Colonic mucosa (tissue), 4 donors: ENCODE results near the gene NTSR1. TPM values are rescaled to one million over a fixed set of nuclear protein-coding genes. Genes with fewer than 3 reads are reported as not detected.

Experiments
- DNase-seq: peaks from one replicate; pipeline ENCODE4 v3.0.0-alpha.2; 2020
- H3K27ac ChIP-seq: fragments of 200-600 bp; one replicate; pipeline ENCODE4 v1.8.0; 2021
- H3K27me3 ChIP-seq: fragments of 200-600 bp; one replicate; pipeline ENCODE4 v1.8.0; 2021
- H3K36me3 ChIP-seq: fragments of 200-600 bp; one replicate; pipeline ENCODE4 v1.8.0; 2021
- H3K4me1 ChIP-seq: fragments of 200-600 bp; one replicate; pipeline ENCODE4 v1.8.0; 2021; ENCODE audit warnings: mild to moderate bottlenecking
- H3K4me3 ChIP-seq: fragments of 200-600 bp; one replicate; pipeline ENCODE4 v1.8.0; 2021
- H3K9ac ChIP-seq, 2 donors: one replicate each; pipeline ENCODE4 v1.7.0; 2013; ENCODE audit warnings: control low read depth in 2 of 2, low read depth in 2 of 2, low read length in 2 of 2
- H3K9me3 ChIP-seq: fragments of 200-600 bp; one replicate; pipeline ENCODE4 v1.8.0; 2021
- CTCF ChIP-seq: fragments of 200-600 bp; IDR thresholded peaks from one replicate; pipeline ENCODE4 v1.8.0; 2022; ENCODE audit warnings: antibody characterized with exemption, mild to moderate bottlenecking
- intact Hi-C: fragments of 100-400 bp; cut with DNase I; formaldehyde crosslinking; loops from one replicate; pipeline ENCODE4 v1.14.1; 2022
- total RNA-seq, 2 donors: library from RNA; stranded (reverse); fragmentation: NEBNext Ultra II Directional in 1 of 2; extraction: Animal tissue kit (Norgen Biotek cat#: 25700) in 1 of 2; gene quantifications; one replicate each; pipeline ENCODE4 v1.2.1, GENCODE V29; 2021
- donor health status: healthy.
- donor health status: DM: no; HTN: no; CAD: no.
- donor health status: DM: no; HTN: no; CAD: no.

Gene NTSR1
- total RNA-seq, 2 donors from 2014 or later, result 0.05 to 2.9 TPM

DNA sequence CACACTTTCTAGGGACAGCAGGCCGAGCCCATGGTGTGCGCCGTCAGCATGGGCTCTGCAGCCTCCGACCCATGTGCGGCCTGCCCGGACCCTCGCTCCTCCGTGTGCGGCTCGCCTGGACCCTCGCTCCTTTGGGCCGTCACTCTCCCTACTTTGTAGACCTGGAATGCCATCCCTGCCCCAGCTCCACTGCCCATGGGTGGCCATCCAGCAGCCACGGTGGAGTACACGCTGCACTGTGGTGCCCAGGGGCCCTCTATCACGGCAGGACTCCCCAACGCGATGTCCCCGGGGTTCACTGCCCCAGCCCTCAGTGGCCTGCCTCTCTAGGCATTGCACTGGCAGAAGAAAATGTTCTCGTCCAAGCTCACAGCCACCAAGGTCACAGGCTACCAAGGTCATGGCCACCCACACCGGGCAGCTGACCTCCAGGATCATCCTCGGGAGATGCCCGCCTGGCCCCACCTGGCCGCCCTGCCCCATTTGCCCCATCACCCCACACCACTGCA is 63.5 kb downstream of the NTSR1 start:
- H3K4me3 ChIP-seq, result no peak overlapping the region
- no peak for DNase-seq
- H3K27ac ChIP-seq, result no peak overlapping the region
- no peak for TF ChIP-seq CTCF
- H3K27me3 ChIP-seq, result no peaks in the 10 kb centered on the region
- intact Hi-C loops, result no loop called here
- no peaks in the 10 kb centered on the region for H3K9me3 ChIP-seq
- no peaks in the 10 kb centered on the region for H3K36me3 ChIP-seq
- no peak overlapping the region for H3K9ac ChIP-seq
- no peaks in the 10 kb centered on the region for H3K4me1 ChIP-seq

- no peak for DNase-seq
- no peaks in the 10 kb centered on the region for H3K4me1 ChIP-seq
- no peak overlapping the region for H3K9ac ChIP-seq
- no peaks in the 10 kb centered on the region for H3K36me3 ChIP-seq
- no peaks in the 10 kb centered on the region for H3K27me3 ChIP-seq
- no peak overlapping the region for H3K4me3 ChIP-seq
- TF ChIP-seq CTCF, result no peak
- no peaks in the 10 kb centered on the region for H3K9me3 ChIP-seq
- no peak overlapping the region for H3K27ac ChIP-seq
- intact Hi-C loops, result no loop called here
These were observed 64.0 kb downstream of the NTSR1 start for GRCh38 chr20:62772619-62772989.

GRCh38 chr20:62772990-62773844 is 64.6 kb downstream of the NTSR1 start:
- no peaks in the 10 kb centered on the region for H3K36me3 ChIP-seq
- no peaks in the 10 kb centered on the region for H3K4me1 ChIP-seq
- no peak overlapping the region for H3K27ac ChIP-seq
- H3K9me3 ChIP-seq, result no peaks in the 10 kb centered on the region
- H3K4me3 ChIP-seq, result no peak overlapping the region
- no peaks in the 10 kb centered on the region for H3K27me3 ChIP-seq
- intact Hi-C loops, result no loop called here
- no peak for DNase-seq
- no peak for TF ChIP-seq CTCF
- no peak overlapping the region for H3K9ac ChIP-seq

DNA sequence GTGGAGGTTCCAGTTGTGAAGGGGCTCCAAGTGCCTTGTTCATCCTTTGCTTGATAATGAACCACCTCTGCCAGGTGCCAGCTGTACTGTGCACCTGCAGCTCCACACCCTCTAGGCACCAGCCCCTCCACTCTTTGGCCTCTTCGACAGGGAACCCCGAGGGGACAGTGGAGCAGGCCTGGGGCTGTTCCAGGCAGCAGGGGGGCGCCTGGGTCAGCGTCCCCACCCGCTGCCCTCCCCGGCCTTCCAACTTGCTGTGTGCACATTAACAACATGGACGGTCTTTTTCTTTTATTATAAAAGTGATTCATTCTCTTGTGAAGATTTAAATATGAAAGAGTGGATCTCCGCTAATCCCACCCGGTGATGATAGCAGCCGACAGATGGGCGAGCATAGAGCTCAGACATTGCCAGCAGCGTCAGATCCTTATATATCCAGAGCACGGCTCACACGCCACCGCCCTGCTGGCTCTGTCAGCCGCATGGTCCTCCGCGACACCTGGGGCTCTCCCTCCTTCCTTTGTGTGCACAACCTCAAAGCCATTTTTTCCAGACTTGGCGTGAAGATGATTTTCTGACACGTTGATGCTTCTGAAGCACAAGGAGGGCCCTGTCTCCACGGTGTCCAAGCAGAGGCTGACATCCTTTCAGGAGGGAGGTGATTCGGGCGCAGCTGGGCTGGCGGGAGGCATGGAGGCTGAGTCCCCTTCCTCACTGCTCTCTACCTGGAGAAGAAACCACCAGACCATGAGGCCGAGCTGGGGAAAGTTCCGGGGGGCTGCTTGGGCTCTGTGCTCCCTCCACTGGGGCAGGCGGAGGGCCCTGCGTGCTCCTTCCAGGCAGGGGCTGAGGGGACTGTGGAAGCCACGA is 65.4 kb downstream of the NTSR1 start:
- no peak for TF ChIP-seq CTCF
- intact Hi-C loops, result no loop called here
- Histone ChIP-seq H3K9ac (no peak overlapping the region), H3K9me3 (no peaks in the 10 kb centered on the region), H3K36me3 (no peaks in the 10 kb centered on the region), H3K27ac (no peak overlapping the region), H3K4me3 (no peak overlapping the region), H3K4me1 (no peaks in the 10 kb centered on the region), H3K27me3 (no peaks in the 10 kb centered on the region)
- DNase-seq, result no peak

DNA sequence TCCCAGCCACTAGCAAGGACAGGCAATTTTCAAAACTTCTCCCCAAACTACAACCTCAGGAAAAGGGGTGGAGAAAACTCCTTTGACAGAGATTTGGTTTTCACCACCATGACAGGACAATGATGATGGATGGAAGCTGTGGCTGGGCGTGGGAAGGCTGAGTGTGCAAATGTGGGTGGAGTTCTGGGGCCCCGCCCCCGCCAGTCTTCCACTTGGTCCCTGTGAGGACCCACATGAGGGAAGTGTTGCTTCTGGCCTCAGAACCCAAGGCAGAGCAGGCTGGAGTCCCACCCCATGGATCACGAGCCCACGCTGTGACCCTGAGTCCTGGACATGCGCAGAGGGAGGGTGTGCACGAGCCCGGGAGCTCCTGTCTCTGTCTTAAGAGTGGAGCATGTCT is 66.1 kb downstream of the NTSR1 start:
- Histone ChIP-seq H3K9me3 (no peaks in the 10 kb centered on the region), H3K27ac (no peak overlapping the region), H3K27me3 (no peaks in the 10 kb centered on the region), H3K4me1 (no peaks in the 10 kb centered on the region), H3K4me3 (no peak overlapping the region), H3K9ac (no peak overlapping the region), H3K36me3 (no peaks in the 10 kb centered on the region)
- no peak for DNase-seq
- no peak for TF ChIP-seq CTCF
- intact Hi-C loops, result no loop called here
